DMS114 treated with DMSO at 0.1 percent for 48 hours (cell line): Measurements from ENCODE around the gene SNRPA.

Experiments used
- DNase-seq: peaks from one replicate; lab custom pipeline; 2025; ENCODE audit not compliant: unreplicated experiment; lab: John Stamatoyannopoulos, UW

The SNRPA gene

GRCh38 chr19:40800339-40800996 lies 49.5 kb downstream of the SNRPA start:
- no peak for DNase-seq

GRCh38 chr19:40800997-40801377 lies 50.0 kb downstream of the SNRPA start:
- no peak for DNase-seq

- no peak for DNase-seq
Observed at GRCh38 chr19:40801426-40802299, 50.7 kb downstream of the SNRPA start.

GRCh38 chr19:40802300-40803169 lies 51.5 kb downstream of the SNRPA start:
- no peak for DNase-seq

- DNase-seq, result no peak
Observed at GRCh38 chr19:40803170-40803856, 52.3 kb downstream of the SNRPA start.

GRCh38 chr19:40803857-40804782 lies 53.1 kb downstream of the SNRPA start:
- DNase-seq, result no peak

GRCh38 chr19:40804783-40805242 lies 53.8 kb downstream of the SNRPA start:
- no peak for DNase-seq

- no peak for DNase-seq
Observed at GRCh38 chr19:40805258-40805868, 54.4 kb downstream of the SNRPA start.

GRCh38 chr19:40806423-40807146 lies 55.6 kb downstream of the SNRPA start:
- peak; percentile 63 for DNase-seq

GRCh38 chr19:40807147-40808020 lies 56.4 kb downstream of the SNRPA start:
- DNase-seq, result no peak

GRCh38 chr19:40808021-40808325 lies 57.0 kb downstream of the SNRPA start:
- DNase-seq, result no peak

- no peak for DNase-seq
Observed at GRCh38 chr19:40808497-40808896, 57.5 kb downstream of the SNRPA start.

- no peak for DNase-seq
Observed at GRCh38 chr19:40809358-40810086, 58.5 kb downstream of the SNRPA start.

GRCh38 chr19:40810160-40810559 lies 59.2 kb downstream of the SNRPA start:
- no peak for DNase-seq

GRCh38 chr19:40810649-40811408 lies 59.8 kb downstream of the SNRPA start:
- DNase-seq, result peak; percentile 23
